Fibroblast of lung (primary cell): ENCODE results near the gene PRPF40B.

Source experiments
- CTCF ChIP-seq, 2 donors: IDR thresholded peaks in 1 of 2; conservative IDR thresholded peaks in 1 of 2; 1 replicate in 1 of 2; 2 replicates in 1 of 2; pipeline ENCODE4 v1.5.1; 2011 to 2012; ENCODE audit warnings: low read length in 2 of 2, control low read depth in 1 of 2, inconsistent platforms in 1 of 2, low read depth in 1 of 2, mild to moderate bottlenecking in 1 of 2
- EZH2 ChIP-seq: IDR thresholded peaks from 2 replicates; pipeline ENCODE4 v1.5.1; 2012; ENCODE audit warnings: low read length, control low read depth, mild to moderate bottlenecking; ENCODE audit errors: missing control alignments

- TF ChIP-seq CTCF (conservative IDR thresholded peaks at IDR 0.05 in 1 of 2, IDR thresholded peaks at IDR 0.05 in 1 of 2; ENCODE audit: low read depth in 1 of 2, low read length in 2 of 2), result no peak
- TF ChIP-seq EZH2, result no peak
Measured at GRCh38 chr12:49646871-49647654, 23.7 kb downstream of the PRPF40B start.
